Endothelial cell of hepatic sinusoid (primary cell): ENCODE measurements around the gene TRPM8.

Experiments used
- in situ Hi-C: cut with HindIII; loops from 2 replicates; pipeline ENCODE4 v1.10.0; 2017; ENCODE audit warnings: low sequenced_read_pairs

Gene TRPM8

DNA sequence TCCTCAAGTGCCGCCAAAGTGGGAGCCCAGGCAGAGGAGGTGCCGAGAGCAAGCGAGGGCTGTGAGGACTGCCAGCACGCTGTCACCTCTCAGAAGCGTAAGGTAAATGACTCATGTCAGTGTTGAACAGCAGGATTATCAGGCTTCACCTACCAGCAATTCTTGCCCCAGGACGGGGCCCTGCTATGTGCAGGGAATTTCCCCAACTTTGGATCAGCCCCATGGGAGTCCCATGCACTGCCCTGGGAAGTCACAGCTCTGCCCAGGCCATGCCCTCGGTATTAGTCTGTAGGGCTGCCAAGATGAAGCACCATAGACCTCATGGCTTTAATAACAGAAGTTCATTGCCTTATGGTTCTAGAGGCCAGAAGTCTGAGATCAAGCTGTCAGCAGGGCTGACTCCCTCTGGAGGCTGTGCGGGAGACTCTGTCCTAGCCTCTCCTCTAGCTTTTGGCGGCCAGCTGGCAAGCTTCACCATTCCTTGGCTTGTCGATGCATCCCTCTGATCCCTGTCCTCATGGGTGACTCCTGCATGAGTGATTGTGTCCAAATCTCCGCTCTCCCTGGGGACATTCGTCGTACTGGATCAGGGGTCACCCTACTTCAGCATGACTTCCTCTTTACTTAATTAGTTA is 55.9 kb downstream of the TRPM8 start:
- in situ Hi-C loops, result no loop called here

DNA sequence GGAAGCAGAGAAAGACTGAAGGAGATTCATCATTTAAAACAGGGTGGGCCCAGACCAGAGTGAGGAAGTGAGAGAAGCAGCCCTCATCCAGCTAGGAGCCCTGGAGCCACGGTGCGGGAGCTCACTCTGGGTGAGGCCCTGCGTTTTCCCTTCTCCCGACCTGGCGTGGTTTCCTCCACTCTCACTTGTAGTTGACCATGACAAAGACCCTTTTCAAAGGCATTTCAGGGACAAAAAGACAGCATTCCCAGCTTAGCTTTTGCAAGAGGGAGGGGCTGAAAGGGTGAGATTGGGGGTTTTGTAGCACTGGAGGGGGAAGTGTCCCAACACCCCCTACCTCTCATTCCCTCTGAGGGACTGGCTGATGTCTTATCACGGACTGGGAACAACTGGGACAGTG is 56.6 kb downstream of the TRPM8 start:
- in situ Hi-C loops, result no loop called here

DNA sequence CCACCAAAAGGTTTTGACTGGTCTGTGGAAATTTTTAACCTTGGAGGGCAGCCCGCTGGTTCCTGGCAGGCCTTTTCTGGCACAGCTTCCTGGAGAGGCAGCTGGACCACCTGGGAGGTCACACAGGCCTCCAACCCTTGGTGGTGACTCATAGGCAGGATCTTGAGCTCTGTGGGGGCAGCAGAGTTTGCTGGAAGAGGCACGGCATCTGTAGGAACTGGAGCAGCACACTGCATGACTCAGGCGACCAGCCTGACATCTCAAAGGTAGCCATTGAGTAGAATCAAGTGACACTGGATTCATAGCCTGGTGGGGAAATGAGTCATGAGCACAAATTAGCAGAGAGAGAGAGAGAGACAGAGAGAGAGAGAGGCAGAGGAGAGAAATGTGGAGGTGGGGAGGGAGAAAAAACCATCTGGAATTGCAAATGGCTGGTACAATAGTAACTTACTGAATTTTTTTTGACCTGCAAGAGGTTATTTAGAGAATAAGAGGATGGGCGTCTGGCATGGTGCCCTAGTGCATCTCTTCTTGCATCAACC is 57.4 kb downstream of the TRPM8 start:
- in situ Hi-C loops, result no loop called here

- in situ Hi-C loops, result no loop called here
Measured at GRCh38 chr2:233976087-233976486, 58.9 kb downstream of the TRPM8 start.

- in situ Hi-C loops, result no loop called here
Measured at GRCh38 chr2:233976690-233977294, 59.6 kb downstream of the TRPM8 start.

DNA sequence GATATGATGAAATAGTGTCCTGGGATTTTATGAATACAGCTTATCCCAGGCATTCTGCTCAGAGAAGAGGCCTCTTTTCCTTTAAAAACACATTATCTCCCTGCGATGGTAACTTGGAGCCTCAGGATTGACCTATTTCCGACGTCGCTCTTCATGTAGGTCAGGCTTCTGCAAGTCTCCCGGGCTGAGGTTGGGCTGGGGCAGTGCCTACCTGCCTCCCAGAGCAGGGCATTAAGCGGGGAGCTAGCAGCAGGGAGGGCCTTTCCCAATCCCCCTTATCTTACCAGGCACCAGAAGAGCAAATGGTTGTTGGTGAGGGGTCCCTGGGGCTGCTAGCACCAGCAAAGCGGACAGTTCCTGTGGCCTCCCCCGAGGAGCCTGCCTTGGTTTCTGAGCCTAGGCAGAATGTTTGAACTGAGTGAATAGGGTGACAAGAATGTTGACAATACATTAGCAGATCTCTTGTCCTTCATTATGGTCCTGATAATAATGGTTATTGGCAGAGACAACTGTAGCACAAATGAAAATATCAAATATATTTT is 60.2 kb downstream of the TRPM8 start:
- in situ Hi-C loops, result no loop called here

GRCh38 chr2:233979748-233980147 is 62.6 kb downstream of the TRPM8 start:
- in situ Hi-C loops, result no loop called here

- in situ Hi-C loops, result no loop called here
Measured at GRCh38 chr2:233980955-233981561, 63.9 kb downstream of the TRPM8 start.

- in situ Hi-C loops, result no loop called here
Measured at GRCh38 chr2:233981574-233982420, 64.6 kb downstream of the TRPM8 start.

DNA sequence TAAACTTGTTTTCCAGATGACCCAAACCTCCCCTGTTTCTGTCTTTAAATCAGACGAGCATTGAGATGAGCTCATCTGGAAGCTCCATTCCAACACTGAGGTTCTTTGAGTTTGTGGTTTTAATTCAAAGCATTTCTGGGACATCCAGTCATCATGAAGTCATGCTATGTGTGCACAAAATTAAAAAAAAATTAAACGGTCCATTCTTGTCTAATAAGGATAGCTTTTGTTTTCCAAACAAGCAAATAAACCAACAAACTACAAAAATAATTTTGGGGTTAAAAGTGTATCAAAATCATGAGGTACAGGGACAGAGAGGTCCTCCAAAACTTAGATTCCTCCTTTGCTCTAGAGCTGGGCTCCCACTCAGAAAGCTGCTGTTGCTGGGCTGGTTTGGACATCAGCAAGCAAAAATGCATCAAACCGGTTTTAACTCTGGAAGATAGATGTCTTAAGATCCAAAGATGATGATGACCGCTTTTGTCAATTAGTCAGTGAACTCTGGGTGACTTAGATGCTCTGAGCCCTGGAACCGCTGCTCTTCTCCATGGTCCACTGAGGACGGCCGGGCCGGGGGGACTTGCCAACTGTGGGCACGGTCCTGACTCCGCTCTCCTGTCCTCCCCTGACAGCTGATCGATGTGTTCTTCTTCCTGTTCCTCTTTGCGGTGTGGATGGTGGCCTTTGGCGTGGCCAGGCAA is 65.4 kb downstream of the TRPM8 start:
- in situ Hi-C loops, result no loop called here

DNA sequence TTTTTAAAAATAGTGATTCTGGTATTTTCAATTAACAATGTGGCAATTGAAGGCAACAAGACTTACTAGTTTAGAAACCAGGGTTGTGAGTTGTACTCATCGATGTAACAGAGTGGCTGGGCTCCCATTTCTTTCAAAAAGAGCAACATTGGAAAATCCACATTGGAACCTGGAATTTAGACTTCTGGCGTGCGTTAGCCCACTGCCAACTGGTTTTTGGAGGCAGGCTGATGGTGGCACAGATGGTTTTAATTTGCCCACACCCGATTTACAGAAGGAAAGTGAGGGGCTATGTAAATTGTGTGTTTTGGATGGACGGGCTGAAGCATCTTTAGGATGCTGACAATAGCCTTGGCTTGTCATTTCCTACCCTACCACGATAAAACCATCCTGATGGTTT is 66.3 kb downstream of the TRPM8 start:
- in situ Hi-C loops, result no loop called here

DNA sequence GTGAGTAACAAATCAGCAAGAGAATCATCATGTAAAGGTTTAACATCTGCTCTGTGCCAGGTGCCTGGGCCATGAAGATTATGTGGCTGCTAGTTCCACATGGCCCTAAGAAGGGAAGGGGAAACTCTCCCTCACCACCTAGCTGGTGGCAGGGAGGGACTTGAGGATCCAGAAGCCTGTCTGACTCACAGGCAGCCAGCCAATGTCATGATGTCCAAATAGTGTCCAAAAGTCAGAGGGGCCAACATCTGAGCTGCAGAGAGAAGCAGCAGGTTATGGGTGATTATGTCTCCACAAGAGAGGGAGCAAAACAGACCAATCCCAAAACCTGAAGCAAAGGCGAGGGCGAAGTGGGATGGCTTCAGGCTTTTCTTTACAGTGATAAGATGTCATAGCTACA is 71.4 kb downstream of the TRPM8 start:
- in situ Hi-C loops, result no loop called here

GRCh38 chr2:233989221-233989858 is 72.2 kb downstream of the TRPM8 start:
- in situ Hi-C loops, result no loop called here

GRCh38 chr2:233990261-233990798 is 73.2 kb downstream of the TRPM8 start:
- in situ Hi-C loops, result no loop called here

GRCh38 chr2:233991196-233991595 is 74.0 kb downstream of the TRPM8 start:
- in situ Hi-C loops, result no loop called here

DNA sequence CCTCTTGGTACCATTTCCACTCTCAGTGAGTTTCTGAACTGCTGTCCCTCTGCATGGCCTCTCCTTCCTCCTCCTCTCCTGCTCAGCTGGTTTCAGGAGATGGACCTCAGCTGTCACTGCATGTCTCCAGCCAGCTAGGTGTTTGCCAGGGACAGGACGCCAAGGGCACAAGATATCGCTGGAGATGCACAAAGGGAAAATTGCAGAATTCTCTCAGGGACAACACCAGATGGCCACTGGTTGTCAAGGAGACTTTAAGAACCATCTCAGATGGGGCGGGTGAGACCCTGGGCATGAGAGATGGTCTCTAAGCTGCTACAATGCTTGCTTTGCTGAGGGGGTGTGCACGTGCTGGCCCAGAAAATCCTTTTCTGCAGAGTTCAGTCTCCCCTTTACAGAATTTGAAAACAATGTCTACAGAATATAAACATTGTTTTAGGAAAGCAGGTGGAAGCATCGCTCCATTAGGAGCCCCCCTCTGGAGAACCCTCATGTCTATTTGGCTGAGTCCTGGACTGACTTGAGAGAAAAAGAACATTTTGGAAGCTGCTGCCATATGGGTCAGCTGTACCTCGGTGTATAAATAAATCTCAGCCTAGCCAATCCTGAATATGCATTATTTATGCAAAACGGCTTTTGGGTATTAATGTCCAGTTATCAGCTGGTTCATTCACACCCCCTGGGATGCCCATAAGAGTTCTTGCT is 75.5 kb downstream of the TRPM8 start:
- in situ Hi-C loops, result no loop called here

- in situ Hi-C loops, result no loop called here
Measured at GRCh38 chr2:233993461-233993860, 76.3 kb downstream of the TRPM8 start.

- in situ Hi-C loops, result no loop called here
Measured at GRCh38 chr2:233994151-233994550, 77.0 kb downstream of the TRPM8 start.

GRCh38 chr2:233996000-233996399 is 78.8 kb downstream of the TRPM8 start:
- in situ Hi-C loops, result no loop called here
